GM21576 (cell line): Measurements from ENCODE around the gene JAKMIP3.

Source experiments
- ATAC-seq: cut with Tn5 transposase; IDR thresholded peaks from one replicate; pipeline ENCODE4 v1.9.1; 2021; ENCODE audit warnings: mild to moderate bottlenecking, moderate library complexity; ENCODE audit not compliant: unreplicated experiment

Gene JAKMIP3

DNA sequence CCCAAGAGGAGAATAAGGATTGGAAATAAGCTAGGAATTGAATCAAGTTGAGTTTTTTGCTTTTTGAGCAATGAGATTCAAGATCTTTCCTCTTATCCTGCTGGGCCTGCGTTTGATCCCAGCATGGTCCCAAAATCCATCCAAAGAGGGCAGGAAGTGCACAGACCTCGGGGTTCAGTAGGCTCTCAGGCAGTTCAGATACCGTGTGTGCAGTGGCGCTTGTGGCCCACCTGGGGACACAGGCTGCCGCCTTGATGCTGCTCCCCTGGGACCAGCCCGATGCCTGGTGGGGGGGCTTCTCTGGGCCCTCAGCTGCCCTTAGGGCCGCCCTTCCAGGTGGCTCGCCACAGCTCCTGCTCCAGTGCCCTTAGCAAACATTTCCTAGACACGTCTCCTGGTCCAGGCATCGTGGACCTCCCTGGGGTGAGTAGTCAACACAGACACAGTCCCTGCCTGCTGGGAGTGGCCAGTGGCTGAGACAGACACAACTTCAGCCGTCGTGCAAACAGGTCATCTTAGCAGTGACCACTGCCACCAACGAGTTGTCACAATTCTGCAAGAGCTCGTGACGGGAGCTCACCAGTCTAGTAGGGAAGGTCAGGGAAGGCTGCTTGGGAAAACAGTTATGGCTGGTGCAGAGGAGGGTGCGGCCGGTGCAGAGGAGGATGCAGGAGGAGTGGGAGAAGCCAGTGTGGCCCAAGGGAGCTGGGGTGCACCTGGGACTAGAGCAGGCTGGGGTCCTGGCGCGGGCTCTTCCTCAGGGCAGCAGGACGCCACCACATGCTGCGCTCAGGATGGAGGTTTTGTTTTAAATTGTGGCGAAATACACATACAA is 21.7 kb upstream of the JAKMIP3 start:
- ATAC-seq: no peak

- ATAC-seq: no peak
These were observed 20.9 kb upstream of the JAKMIP3 start for GRCh38 chr10:132044803-132045202.

GRCh38 chr10:132045324-132045723 is 20.4 kb upstream of the JAKMIP3 start:
- ATAC-seq: no peak

GRCh38 chr10:132047575-132048293 is 18.0 kb upstream of the JAKMIP3 start:
- ATAC-seq: no peak

DNA sequence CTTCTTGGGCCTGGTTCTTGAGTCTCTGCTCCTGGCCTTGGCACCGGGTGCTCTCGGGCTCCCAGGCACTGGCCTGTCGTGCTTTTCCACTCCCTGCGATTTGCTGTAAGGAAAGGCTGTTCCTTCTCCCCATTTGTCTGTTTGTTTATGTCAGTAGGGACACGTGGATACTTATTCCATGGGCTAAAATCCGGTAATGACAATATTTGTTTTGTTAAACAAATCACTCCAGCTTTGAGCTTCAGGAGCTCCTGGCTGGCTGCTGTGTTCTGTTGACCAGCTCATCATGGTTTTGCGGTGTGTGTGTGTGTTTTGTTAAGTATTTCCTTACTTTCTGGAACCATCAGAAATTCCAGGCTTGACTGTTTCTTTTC is 17.5 kb upstream of the JAKMIP3 start:
- no peak for ATAC-seq

- ATAC-seq: no peak
These were observed 15.6 kb upstream of the JAKMIP3 start for GRCh38 chr10:132050191-132050590.

GRCh38 chr10:132052124-132052523 is 13.6 kb upstream of the JAKMIP3 start:
- ATAC-seq: no peak

DNA sequence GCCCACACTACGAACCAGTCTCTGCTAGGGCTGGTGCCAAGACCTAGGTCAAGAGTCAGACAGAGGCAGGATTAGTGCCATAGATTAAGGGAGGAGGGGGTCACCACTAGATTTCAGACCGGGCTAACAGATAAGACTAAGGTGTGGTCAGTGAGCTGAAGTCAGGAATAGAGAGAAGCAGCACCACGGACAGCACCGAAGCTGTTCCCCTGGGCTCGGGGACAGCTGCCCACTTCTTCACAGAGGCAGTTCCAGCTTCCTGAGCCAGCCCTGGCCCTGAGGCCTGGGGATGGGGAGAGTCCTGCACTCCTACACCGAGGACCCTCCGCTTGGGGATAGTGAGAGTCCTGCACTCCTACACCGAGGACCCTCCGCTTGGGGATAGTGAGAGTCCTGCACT is 11.2 kb upstream of the JAKMIP3 start:
- no peak for ATAC-seq

GRCh38 chr10:132055616-132056015 is 10.1 kb upstream of the JAKMIP3 start:
- no peak for ATAC-seq

GRCh38 chr10:132056663-132057062 is 9.1 kb upstream of the JAKMIP3 start:
- no peak for ATAC-seq

- no peak for ATAC-seq
These were observed 8.5 kb upstream of the JAKMIP3 start for GRCh38 chr10:132057191-132057681.

DNA sequence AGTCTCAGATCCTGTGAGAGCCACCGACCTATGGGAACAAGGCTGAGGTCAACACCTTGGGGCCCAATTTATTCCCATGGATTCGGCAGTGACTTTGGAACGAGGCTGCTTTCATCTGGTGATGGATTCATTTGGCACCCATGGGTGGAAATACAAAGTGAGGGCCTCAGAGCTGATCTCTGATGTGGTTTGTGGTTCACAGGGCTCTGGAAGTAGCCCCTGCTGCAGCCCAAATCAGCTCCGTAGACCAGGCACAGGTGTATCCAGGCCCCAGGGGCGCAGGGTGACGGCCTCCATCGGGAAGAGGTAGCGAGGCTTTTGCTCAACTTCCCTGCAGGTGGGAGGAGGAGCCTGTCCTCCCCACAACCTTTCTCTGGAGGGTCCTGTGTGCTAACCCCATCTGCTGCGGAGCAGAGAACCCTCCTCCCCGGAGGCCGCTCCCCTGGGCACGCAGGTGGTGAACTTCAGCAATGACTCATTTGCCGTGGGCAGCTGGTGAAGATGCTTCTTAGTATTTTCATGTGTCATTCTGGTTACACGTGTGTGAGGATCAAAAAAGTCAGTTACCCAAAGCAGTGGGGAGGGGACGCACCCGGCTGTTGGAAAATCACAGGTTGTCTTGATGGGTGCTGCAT is 7.5 kb upstream of the JAKMIP3 start:
- no peak for ATAC-seq

DNA sequence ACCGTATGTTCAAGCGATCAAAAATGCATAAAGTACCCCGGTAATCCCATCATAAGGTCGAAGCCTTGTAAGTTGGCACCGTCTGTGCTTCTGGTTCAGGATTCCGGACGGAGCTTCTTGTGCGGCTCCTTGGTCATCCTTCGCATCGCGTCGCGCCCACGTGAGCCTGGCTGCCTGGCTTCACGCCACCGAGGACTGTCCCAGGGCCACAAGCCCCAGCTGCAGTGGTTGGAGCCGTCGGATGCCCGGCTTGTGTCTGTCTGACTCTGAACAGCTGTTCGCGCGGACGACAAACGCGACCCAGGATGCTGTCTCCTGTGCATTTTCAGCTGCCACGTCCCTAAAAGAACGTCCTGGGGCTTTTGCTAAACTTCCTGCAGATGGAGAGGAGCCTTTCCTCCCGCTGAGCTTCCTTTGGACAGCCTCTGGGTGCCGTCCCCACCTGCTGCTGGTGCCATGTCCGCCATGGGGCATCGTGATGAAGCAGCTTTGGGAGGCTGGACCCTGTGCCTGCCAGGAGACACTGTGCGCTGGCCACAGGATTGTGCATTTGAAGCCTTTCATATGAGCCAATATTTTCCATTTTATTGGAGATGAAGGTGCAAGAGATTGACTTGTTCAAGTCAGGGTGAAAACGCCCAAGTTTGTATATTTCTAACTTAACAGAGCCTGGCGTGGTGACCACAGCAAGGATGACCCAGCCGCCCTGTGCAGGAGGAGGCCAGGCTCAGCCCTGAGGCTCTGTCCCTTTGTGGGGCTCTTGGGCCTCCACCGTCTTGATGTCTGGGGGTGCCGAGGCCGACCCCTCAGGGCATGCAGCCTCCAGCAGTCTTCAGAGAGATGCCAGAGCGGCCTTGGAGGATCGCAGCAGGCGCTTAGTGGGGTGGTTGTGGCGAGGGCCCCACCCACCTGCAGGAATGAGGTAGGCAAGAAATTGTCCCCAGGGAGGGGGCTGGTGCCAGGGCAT is 6.7 kb upstream of the JAKMIP3 start:
- ATAC-seq: no peak

- no peak for ATAC-seq
These were observed 5.8 kb upstream of the JAKMIP3 start for GRCh38 chr10:132059760-132060508.

DNA sequence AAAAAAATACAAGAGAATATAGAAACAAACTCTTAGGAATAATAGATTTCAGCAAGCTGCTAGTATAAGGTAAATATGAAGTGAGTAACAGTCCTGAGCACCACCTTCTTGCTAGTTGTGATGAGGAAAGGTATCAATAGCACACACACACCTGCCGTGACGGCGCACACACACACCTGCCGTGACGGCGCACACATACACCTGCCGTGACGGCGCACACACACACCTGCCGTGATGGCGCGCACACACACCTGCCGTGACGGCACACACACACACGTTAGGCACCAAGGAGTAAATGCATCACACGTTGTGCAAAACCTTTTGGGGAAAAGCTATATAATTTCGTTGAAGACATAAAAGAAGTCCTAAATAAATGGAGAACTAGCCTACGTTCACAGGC is 4.7 kb upstream of the JAKMIP3 start:
- ATAC-seq: no peak

GRCh38 chr10:132061465-132061864 is 4.3 kb upstream of the JAKMIP3 start:
- ATAC-seq: no peak

DNA sequence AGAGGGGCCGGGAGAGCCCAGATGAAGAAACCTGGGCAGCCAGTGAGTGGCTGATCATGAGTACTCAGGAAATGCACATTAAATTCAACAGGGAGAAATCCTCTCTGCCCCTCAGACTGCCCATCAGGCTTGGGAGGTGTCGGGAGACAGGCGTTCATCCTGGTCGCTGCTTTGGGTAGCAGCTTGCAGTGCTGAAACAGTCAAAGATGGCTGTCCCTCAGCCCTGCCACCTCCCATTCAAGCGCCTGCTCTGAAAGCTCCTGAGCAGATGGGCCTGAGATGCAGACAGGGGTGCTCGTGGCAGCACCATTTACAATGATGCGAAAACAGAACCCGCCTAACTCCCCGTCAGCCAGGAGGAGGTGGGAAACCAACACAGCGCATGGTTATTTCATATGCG is 3.6 kb upstream of the JAKMIP3 start:
- ATAC-seq: no peak

GRCh38 chr10:132062641-132063390 is 2.9 kb upstream of the JAKMIP3 start:
- no peak for ATAC-seq

DNA sequence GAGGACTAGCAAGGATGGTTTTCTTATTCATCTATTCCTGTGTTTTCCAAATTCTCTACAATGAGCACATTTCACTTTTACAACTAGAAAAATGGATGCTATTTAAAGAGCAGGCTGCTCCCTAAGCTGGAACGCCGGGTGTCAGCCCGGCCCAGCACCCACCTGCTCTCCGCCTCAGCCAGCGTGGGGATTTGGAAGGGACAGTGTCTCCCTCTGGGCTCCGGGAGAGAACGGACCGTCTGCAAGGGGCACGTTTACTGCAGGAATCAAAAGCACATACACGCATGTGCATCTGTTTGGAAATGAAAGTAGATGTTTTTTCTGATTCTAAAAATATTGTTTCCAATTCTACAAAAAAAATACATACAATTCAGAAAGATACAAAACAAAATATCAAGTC is 2.3 kb upstream of the JAKMIP3 start:
- ATAC-seq: no peak
